CD14-positive monocyte (primary cell): ENCODE results near the gene HSPA12B. TPM values are rescaled to one million over a fixed set of nuclear protein-coding genes. Genes with fewer than 3 reads are reported as not detected.

Experiments used
- DNase-seq, 3 donors: peaks; one replicate each; pipeline ENCODE4 v3.0.0-alpha.2; 2011 to 2022
- H2AFZ ChIP-seq: 2 replicates; pipeline ENCODE4 v1.6.0; 2012; ENCODE audit warnings: mild to moderate bottlenecking, low read depth, low read length, inconsistent platforms; ENCODE audit not compliant: insufficient read depth, poor library complexity, severe bottlenecking
- H3K27ac ChIP-seq, 2 donors: 1 replicate in 1 of 2; 2 replicates in 1 of 2; pipeline ENCODE4 v1.5.1; 2012 to 2013; ENCODE audit warnings: low read length in 2 of 2, control low read depth in 1 of 2, inconsistent platforms in 1 of 2, low read depth in 1 of 2, mild to moderate bottlenecking in 1 of 2
- H3K27me3 ChIP-seq, 2 donors: one replicate each; pipeline versions ENCODE4 v1.6.0 to v1.6.1; 2011 to 2013; ENCODE audit warnings: low read length in 2 of 2; ENCODE audit not compliant: control insufficient read depth in 2 of 2, insufficient read depth in 2 of 2
- H3K36me3 ChIP-seq, 2 donors: replicated peaks in 1 of 2; 1 replicate in 1 of 2; 2 replicates in 1 of 2; pipeline versions ENCODE4 v1.5.1 to v1.6.1; 2012 to 2013; ENCODE audit warnings: low read length in 2 of 2, control low read depth in 1 of 2, inconsistent platforms in 1 of 2, mild to moderate bottlenecking in 1 of 2; ENCODE audit not compliant: insufficient read depth in 2 of 2, control insufficient read depth in 1 of 2
- H3K4me1 ChIP-seq, 2 donors: 1 replicate in 1 of 2; 2 replicates in 1 of 2; pipeline versions ENCODE4 v1.5.1 to v1.6.1; 2012 to 2013; ENCODE audit warnings: low read length in 2 of 2, control low read depth in 1 of 2, inconsistent platforms in 1 of 2, mild to moderate bottlenecking in 1 of 2, moderate library complexity in 1 of 2; ENCODE audit not compliant: insufficient read depth in 2 of 2, control insufficient read depth in 1 of 2
- H3K4me2 ChIP-seq: replicated peaks from 2 replicates; pipeline ENCODE3; 2012; ENCODE audit warnings: low read length, moderate library complexity, mild to moderate bottlenecking; ENCODE audit not compliant: poor library complexity, severe bottlenecking; ENCODE audit errors: extremely low read depth
- H3K4me3 ChIP-seq, 3 experiments: fragments of 200-600 bp in 1 of 3; sonication (generic) in 1 of 3; replicated peaks in 1 of 3; 1 replicate in 2 of 3; 2 replicates in 1 of 3; pipeline ENCODE4 v1.5.1; 2011 to 2013; ENCODE audit warnings: low read length in 3 of 3, mild to moderate bottlenecking in 3 of 3, control low read depth in 2 of 3, low read depth in 2 of 3, inconsistent platforms in 1 of 3, moderate library complexity in 1 of 3
- H3K79me2 ChIP-seq: 2 replicates; pipeline ENCODE4 v1.6.0; 2012; ENCODE audit warnings: mild to moderate bottlenecking, control low read depth, inconsistent platforms, low read length, moderate library complexity; ENCODE audit not compliant: insufficient read depth
- H3K9ac ChIP-seq: 2 replicates; pipeline ENCODE4 v1.6.0; 2017; ENCODE audit warnings: low read length, mild to moderate bottlenecking; ENCODE audit not compliant: insufficient read depth, poor library complexity, severe bottlenecking
- H3K9me3 ChIP-seq, 2 donors: replicated peaks in 1 of 2; 1 replicate in 1 of 2; 2 replicates in 1 of 2; pipeline versions ENCODE4 v1.5.1 to v1.6.1; 2012 to 2013; ENCODE audit warnings: low read length in 2 of 2, control low read depth in 1 of 2; ENCODE audit not compliant: control insufficient read depth in 1 of 2, insufficient read depth in 1 of 2
- H4K20me1 ChIP-seq: 2 replicates; pipeline ENCODE4 v1.6.0; 2012; ENCODE audit warnings: mild to moderate bottlenecking, low read length, control low read depth, moderate library complexity; ENCODE audit not compliant: insufficient read depth
- H3K27ac Mint-ChIP-seq, 7 donors: one replicate each; pipeline ENCODE4 v1.8.0; 2020; ENCODE audit warnings: mild to moderate bottlenecking in 7 of 7, mixed read lengths in 7 of 7, moderate library complexity in 6 of 7, inconsistent platforms in 2 of 7
- H3K27me3 Mint-ChIP-seq, 3 donors: one replicate each; pipeline ENCODE4 v1.8.0; 2021 to 2022; ENCODE audit warnings: low read depth in 3 of 3, mild to moderate bottlenecking in 3 of 3, mixed read lengths in 3 of 3, moderate library complexity in 3 of 3, inconsistent platforms in 1 of 3
- H3K36me3 Mint-ChIP-seq, 2 donors: one replicate each; pipeline ENCODE4 v1.8.0; 2020; ENCODE audit warnings: mixed read lengths in 2 of 2, inconsistent platforms in 1 of 2, mild to moderate bottlenecking in 1 of 2
- H3K4me1 Mint-ChIP-seq: one replicate; pipeline ENCODE4 v1.8.0; 2020; ENCODE audit warnings: mild to moderate bottlenecking, mixed read lengths
- H3K4me3 Mint-ChIP-seq, 2 donors: one replicate each; pipeline ENCODE4 v1.8.0; 2020; ENCODE audit warnings: mild to moderate bottlenecking in 2 of 2, mixed read lengths in 2 of 2, moderate library complexity in 1 of 2
- H3K9me3 Mint-ChIP-seq, 7 donors: one replicate each; pipeline ENCODE4 v1.8.0; 2020 to 2022; ENCODE audit warnings: mixed read lengths in 7 of 7, mild to moderate bottlenecking in 6 of 7, moderate library complexity in 6 of 7, inconsistent platforms in 2 of 7
- CTCF ChIP-seq: fragments of 200-600 bp; IDR thresholded peaks from one replicate; pipeline ENCODE4 v1.8.0; 2022; ENCODE audit warnings: antibody characterized with exemption, mild to moderate bottlenecking
- WGBS: methylation state at CpG from one replicate; pipeline ENCODE4 v1.1.5; 2013; ENCODE audit warnings: missing lambda C conversion rate; ENCODE audit not compliant: insufficient coverage; 5-methylcytosine and 5-hydroxymethylcytosine counted together
- intact Hi-C, 2 donors: fragments of 100-400 bp; cut with micrococcal nuclease; formaldehyde crosslinking; loops; one replicate each; pipeline versions ENCODE4 v1.15.0 to v1.15.1; 2023
- polyA plus RNA-seq, 3 donors: library from polyadenylated mRNA; depleted of rRNA in 1 of 3; unstranded in 2 of 3; stranded (reverse) in 1 of 3; fragments of 300-500 nt in 2 of 3; fragments of >200 nt in 1 of 3; fragmentation: Illumina TruSeq in 2 of 3; gene quantifications; 1 replicate in 2 of 3; 2 replicates in 1 of 3; pipeline ENCODE4 v1.2.3, GENCODE V29; 2012 to 2021

HSPA12B gene
- polyA plus RNA-seq, 3 donors: not detected

GRCh38 chr20:3751675-3752385, 19.3 kb downstream of the HSPA12B start:
- Mint-ChIP-seq H3K27me3 (peaks cover 2 to 9% (median 5%) of the 10 kb centered on the region in 3 donors), H3K9me3 (no peaks in the 10 kb centered on the region), H3K4me1 (peaks cover 18% of the 10 kb centered on the region), H3K27ac (peak overlapping the region in 5 of 7 donors; percentile 1 to 83 (median 57)), H3K4me3 (peak overlapping the region; percentile 75), H3K36me3 (peaks cover 40 to 48% of the 10 kb centered on the region in 2 donors)
- Histone ChIP-seq H3K9me3 (no peaks in the 10 kb centered on the region), H3K4me2 (peak overlapping the region; percentile 69), H3K36me3 (peaks cover 33 to 49% of the 10 kb centered on the region in 2 donors), H2AFZ (peak overlapping the region; percentile 21), H3K79me2 (peaks cover 23% of the 10 kb centered on the region), H3K27me3 (no peaks in the 10 kb centered on the region), H3K9ac (peak overlapping the region; percentile 27), H3K4me3 (peak overlapping the region in 2 of 3 experiments; percentile 13 to 64), H3K4me1 (peaks cover 9 to 30% of the 10 kb centered on the region in 2 donors), H3K27ac (no peak overlapping the region), H4K20me1 (peaks cover 38% of the 10 kb centered on the region)
- TF ChIP-seq CTCF: no peak
- WGBS: 57% methylated on average over 85 of the region's 95 CpGs
- peak; percentile 34 to 49 (median 38) for DNase-seq
- intact Hi-C loops: no loop called here

- peaks cover 2 to 7% (median 4%) of the 10 kb centered on the region in 3 donors for H3K27me3 Mint-ChIP-seq
- peak overlapping the region in 6 of 7 donors; percentile 1 to 83 (median 42) for H3K27ac Mint-ChIP-seq
- Histone ChIP-seq H3K27ac (no peak overlapping the region), H3K4me3 (peak overlapping the region in 1 of 3 experiments; percentile 64), H3K4me2 (peak overlapping the region; percentile 69), H3K9ac (peak overlapping the region; percentile 1), H3K27me3 (no peaks in the 10 kb centered on the region), H3K36me3 (peaks cover 33 to 49% of the 10 kb centered on the region in 2 donors), H3K79me2 (peaks cover 24% of the 10 kb centered on the region), H4K20me1 (peaks cover 38% of the 10 kb centered on the region), H2AFZ (no peak overlapping the region), H3K9me3 (no peaks in the 10 kb centered on the region), H3K4me1 (peaks cover 15 to 35% of the 10 kb centered on the region in 2 donors)
- H3K9me3 Mint-ChIP-seq: no peaks in the 10 kb centered on the region
- peaks cover 21% of the 10 kb centered on the region for H3K4me1 Mint-ChIP-seq
- no peak for DNase-seq
- H3K36me3 Mint-ChIP-seq: peaks cover 41 to 51% of the 10 kb centered on the region in 2 donors
- no peak for TF ChIP-seq CTCF
- H3K4me3 Mint-ChIP-seq: peak overlapping the region; percentile 75
- WGBS: 70% methylated on average over 13 of the region's 13 CpGs
- intact Hi-C loops: no loop called here
These were observed 19.9 kb downstream of the HSPA12B start for GRCh38 chr20:3752386-3752759.
